Medulla oblongata (tissue), 1 donor: ENCODE measurements around the gene NAA11.
"Not testable (repeated sequence)": the region's sequence is repeated elsewhere in the genome, so short reads cannot be mapped to it uniquely, and the experiment has no call there.

Experiments
- DNase-seq: peaks from one replicate; pipeline ENCODE4 v3.0.0-alpha.2; 2015; ENCODE audit errors: extremely low spot score

NAA11 gene

GRCh38 chr4:79308971-79309370 is 16.9 kb downstream of the NAA11 start:
- DNase-seq = no peak

- no peak for DNase-seq
Observed at GRCh38 chr4:79308137-79308536, 17.7 kb downstream of the NAA11 start.

GRCh38 chr4:79306795-79307194 is 19.1 kb downstream of the NAA11 start:
- DNase-seq = no peak

GRCh38 chr4:79300280-79300679 is 25.6 kb downstream of the NAA11 start:
- DNase-seq = no peak

GRCh38 chr4:79298484-79298883 is 27.4 kb downstream of the NAA11 start:
- DNase-seq = no peak

- DNase-seq = no peak
Observed at GRCh38 chr4:79298027-79298426, 27.8 kb downstream of the NAA11 start.

- DNase-seq = no peak
Observed at GRCh38 chr4:79297479-79297878, 28.4 kb downstream of the NAA11 start.

- DNase-seq = no peak
Observed at GRCh38 chr4:79296768-79297428, 29.0 kb downstream of the NAA11 start.

- no peak for DNase-seq
Observed at GRCh38 chr4:79295086-79295485, 30.8 kb downstream of the NAA11 start.

GRCh38 chr4:79294064-79294463 is 31.8 kb downstream of the NAA11 start:
- no peak for DNase-seq

GRCh38 chr4:79292008-79292407 is 33.9 kb downstream of the NAA11 start:
- no peak for DNase-seq

- peak; percentile 64 for DNase-seq
Observed at GRCh38 chr4:79290376-79290775, 35.5 kb downstream of the NAA11 start.

- no peak for DNase-seq
Observed at GRCh38 chr4:79288185-79288584, 37.7 kb downstream of the NAA11 start.

- DNase-seq = no peak
Observed at GRCh38 chr4:79287718-79288117, 38.1 kb downstream of the NAA11 start.

GRCh38 chr4:79287076-79287475 is 38.8 kb downstream of the NAA11 start:
- no peak for DNase-seq

- no peak for DNase-seq
Observed at GRCh38 chr4:79281566-79282359, 44.1 kb downstream of the NAA11 start.

GRCh38 chr4:79277467-79277866 is 48.4 kb downstream of the NAA11 start:
- not testable (repeated sequence) for DNase-seq

GRCh38 chr4:79273915-79274314 is 51.9 kb downstream of the NAA11 start:
- no peak for DNase-seq

- peak; percentile 21 for DNase-seq
Observed at GRCh38 chr4:79272761-79273160, 53.1 kb downstream of the NAA11 start.

- DNase-seq = no peak
Observed at GRCh38 chr4:79272126-79272525, 53.7 kb downstream of the NAA11 start.

GRCh38 chr4:79267671-79268070 is 58.2 kb downstream of the NAA11 start:
- no peak for DNase-seq
